Right cardiac atrium (tissue), 5 donors: ENCODE results near the gene IBSP. TPM values are rescaled to one million over a fixed set of nuclear protein-coding genes. Genes with fewer than 3 reads are reported as not detected.

Source experiments
- ATAC-seq, 2 donors: fragments of 200-7000 bp; cut with Tn5 transposase; one replicate each; pipeline versions ENCODE4 v1.8.0 to v1.9.1; 2020; ENCODE audit warnings: moderate library complexity in 2 of 2, mild to moderate bottlenecking in 1 of 2
- DNase-seq, 3 donors: peaks; one replicate each; pipeline ENCODE4 v3.0.0-alpha.2; 2020
- H3K27ac ChIP-seq: one replicate; pipeline ENCODE4 v1.5.1; 2013; ENCODE audit warnings: mild to moderate bottlenecking, low read length, control low read depth, moderate library complexity
- H3K27me3 ChIP-seq: one replicate; pipeline ENCODE4 v1.6.1; 2013; ENCODE audit not compliant: control insufficient read depth, insufficient read depth
- H3K4me1 ChIP-seq: one replicate; pipeline ENCODE4 v1.6.1; 2013; ENCODE audit warnings: low read length; ENCODE audit not compliant: control insufficient read depth, insufficient read depth
- H3K4me3 ChIP-seq: one replicate; pipeline ENCODE4 v1.5.1; 2013; ENCODE audit warnings: low read length, control low read depth
- H3K9me3 ChIP-seq: one replicate; pipeline ENCODE4 v1.6.1; 2013; ENCODE audit warnings: low read length; ENCODE audit not compliant: control insufficient read depth
- WGBS: extraction: QIAGEN DNeasy Blood & Tissue Kit; methylation state at CpG from one replicate; pipeline ENCODE4 v1.1.7; 2013; 5-methylcytosine and 5-hydroxymethylcytosine counted together
- intact Hi-C, 4 donors: fragments of 100-400 bp; cut with DNase I; formaldehyde crosslinking; loops; one replicate each; pipeline versions ENCODE4 v1.11.0 to v1.14.0; 2022 to 2023
- polyA plus RNA-seq: library from polyadenylated mRNA; stranded (reverse); fragments of 200-250 nt; gene quantifications from one replicate; pipeline ENCODE4 v1.2.3, GENCODE V29; 2013
- total RNA-seq, 4 donors: library from RNA; stranded (reverse); fragmentation: NEBNext Ultra II Directional; extraction: Animal tissue kit (Norgen Biotek cat#: 25700); gene quantifications; one replicate each; pipeline ENCODE4 v1.2.1, GENCODE V29; 2021
- donor health status: healthy with polysubstance abuse.
- donor health status: DM: no; HTN: yes; CAD: no.
- donor health status: DM: no; HTN: no; CAD: no.
- donor health status: DM: no; HTN: yes; CAD: no; lungs with severe emphysema.
- donor health status: DM: yes; HTN: yes; CAD: no.

The IBSP gene
- total and polyA plus RNA-seq, 5 donors, result 0.07 TPM; not detected in 4

- 3% methylated on average over 3 of the region's 3 CpGs for WGBS
- Histone ChIP-seq H3K27me3 (no peaks in the 10 kb centered on the region), H3K4me1 (no peaks in the 10 kb centered on the region), H3K27ac (no peak overlapping the region), H3K4me3 (no peak overlapping the region), H3K9me3 (no peaks in the 10 kb centered on the region)
- intact Hi-C loops, result loop anchor here (2.0 to 10.0 kb wide), 5 partner anchors 120 to 362 kb away; partner anchors contain the start of gene SPP1 (in 1 of the 4)
- no peak for ATAC-seq
- DNase-seq, result no peak
Observed at GRCh38 chr4:87853108-87853507, 53.8 kb downstream of the IBSP start.

DNA sequence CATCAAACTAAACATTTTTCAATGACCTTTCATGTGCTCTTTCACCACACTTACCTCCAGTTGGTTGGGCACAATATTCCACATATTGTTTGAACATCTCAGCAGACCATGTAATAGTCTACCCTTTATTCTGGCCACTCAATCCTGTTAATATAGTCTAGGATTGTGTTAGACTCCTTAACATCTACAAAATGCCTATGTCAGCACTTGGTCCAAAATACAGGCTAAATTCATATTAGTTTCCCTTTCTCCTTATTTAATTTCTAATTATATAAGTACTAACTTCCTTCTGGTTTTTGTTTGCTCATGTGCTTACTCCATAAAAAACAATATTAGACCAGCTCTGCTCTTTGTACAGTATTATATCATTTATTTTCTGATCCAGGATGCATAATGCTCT lies 54.5 kb downstream of the IBSP start:
- DNase-seq, result no peak

GRCh38 chr4:87855559-87855958 lies 56.2 kb downstream of the IBSP start:
- ATAC-seq (peak in 1 of 2 donors; percentile 16), DNase-seq (no peak)
- H3K27ac ChIP-seq, result no peak overlapping the region
- WGBS, result 58% methylated on average over 8 of the region's 8 CpGs
- H3K9me3 ChIP-seq, result no peaks in the 10 kb centered on the region
- no peak overlapping the region for H3K4me3 ChIP-seq
- H3K4me1 ChIP-seq, result no peaks in the 10 kb centered on the region
- intact Hi-C loops, result loop anchor here in 3 of 4 donors (5.0 to 10.0 kb wide), 4 partner anchors 112 to 359 kb away; no protein-coding TSS in a partner anchor
- H3K27me3 ChIP-seq, result no peaks in the 10 kb centered on the region

More for the DNA sequence above, 54.5 kb downstream of the IBSP start:
- ATAC-seq, result no peak
- no peak overlapping the region for H3K4me3 ChIP-seq
- no peaks in the 10 kb centered on the region for H3K9me3 ChIP-seq
- H3K27me3 ChIP-seq, result no peaks in the 10 kb centered on the region
- intact Hi-C loops, result loop anchor here (2.0 to 10.0 kb wide), 5 partner anchors 119 to 361 kb away; partner anchors contain the start of gene SPP1 (in 1 of the 4)
- H3K4me1 ChIP-seq, result no peaks in the 10 kb centered on the region
- H3K27ac ChIP-seq, result no peak overlapping the region

GRCh38 chr4:87856816-87857215 lies 57.5 kb downstream of the IBSP start:
- ATAC-seq (no peak), DNase-seq (no peak)
- H3K27ac ChIP-seq, result no peak overlapping the region
- 47% methylated on average over 1 of the region's 1 CpG for WGBS
- H3K4me3 ChIP-seq, result no peak overlapping the region
- no peaks in the 10 kb centered on the region for H3K27me3 ChIP-seq
- no peaks in the 10 kb centered on the region for H3K4me1 ChIP-seq
- H3K9me3 ChIP-seq, result no peaks in the 10 kb centered on the region
- intact Hi-C loops, result loop anchor here in 3 of 4 donors (5.0 to 10.0 kb wide), 4 partner anchors 110 to 358 kb away; no protein-coding TSS in a partner anchor

- Histone ChIP-seq H3K4me3 (no peak overlapping the region), H3K9me3 (no peaks in the 10 kb centered on the region), H3K4me1 (no peaks in the 10 kb centered on the region), H3K27ac (no peak overlapping the region), H3K27me3 (no peaks in the 10 kb centered on the region)
- WGBS, result 67% methylated on average over 5 of the region's 5 CpGs
- no peak for ATAC-seq
- intact Hi-C loops, result loop anchor here in 3 of 4 donors (5.0 to 10.0 kb wide), 4 partner anchors 110 to 357 kb away; no protein-coding TSS in a partner anchor
- no peak for DNase-seq
Observed at GRCh38 chr4:87857789-87858188, 58.4 kb downstream of the IBSP start.

Other genes with a start within 250 kb of the IBSP start
- not detected for gene DSPP, start 191.0 kb upstream of the IBSP start, total RNA-seq
- not detected for gene DSPP, start 191.0 kb upstream of the IBSP start, polyA plus RNA-seq
- gene DMP1, start 149.3 kb upstream of the IBSP start, total RNA-seq, result not detected
- not detected for gene DMP1, start 149.3 kb upstream of the IBSP start, polyA plus RNA-seq
- not detected for gene MEPE, start 33.4 kb downstream of the IBSP start, total RNA-seq
- not detected for gene MEPE, start 33.4 kb downstream of the IBSP start, polyA plus RNA-seq
- 10 to 100 TPM in 2 of 4 donors, 1 to 10 TPM in 2; 3.1 to 38.8 (median 19.2) TPM for gene SPP1, start 176.2 kb downstream of the IBSP start, total RNA-seq
- 20.9 TPM for gene SPP1, start 176.2 kb downstream of the IBSP start, polyA plus RNA-seq
- 10 to 100 TPM; 17.5 to 22.6 (median 20.9) TPM for gene PKD2, start 208.1 kb downstream of the IBSP start, total RNA-seq
- 10.3 TPM for gene PKD2, start 208.1 kb downstream of the IBSP start, polyA plus RNA-seq